GM19193 (cell line): ENCODE measurements around the gene ZMYND11.

Experiments
- POLR2A ChIP-seq: IDR thresholded peaks from 4 replicates; pipeline ENCODE4 v1.6.1; 2011; ENCODE audit not compliant: insufficient read depth, insufficient read length; ENCODE audit errors: extremely low read depth

The ZMYND11 gene

GRCh38 chr10:209357-209756 is 74.1 kb downstream of the ZMYND11 start:
- no peak for TF ChIP-seq POLR2A

DNA sequence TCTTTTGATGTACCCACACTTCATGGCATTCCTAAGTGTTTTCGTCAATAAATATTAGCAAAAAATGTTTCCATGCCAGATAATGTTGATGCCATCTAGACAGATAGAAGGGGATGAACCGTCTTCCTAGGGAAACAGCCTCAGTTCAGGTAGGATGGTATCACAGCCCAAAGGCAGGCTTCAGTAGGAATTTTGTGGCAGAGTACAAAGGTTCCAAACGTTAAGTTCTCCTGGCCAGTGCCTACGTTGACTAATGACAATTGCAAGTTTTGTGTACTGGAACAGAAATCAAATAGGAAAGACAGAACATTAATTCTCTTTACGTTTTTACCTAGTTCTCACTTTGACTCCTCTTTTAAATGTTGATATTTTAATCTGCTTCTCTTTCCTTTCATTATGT is 75.0 kb downstream of the ZMYND11 start:
- TF ChIP-seq POLR2A = no peak

GRCh38 chr10:215444-215843 is 80.2 kb downstream of the ZMYND11 start:
- no peak for TF ChIP-seq POLR2A

- no peak for TF ChIP-seq POLR2A
Measured at GRCh38 chr10:218798-219197, 83.5 kb downstream of the ZMYND11 start.

GRCh38 chr10:219731-220472 is 84.6 kb downstream of the ZMYND11 start:
- no peak for TF ChIP-seq POLR2A

DNA sequence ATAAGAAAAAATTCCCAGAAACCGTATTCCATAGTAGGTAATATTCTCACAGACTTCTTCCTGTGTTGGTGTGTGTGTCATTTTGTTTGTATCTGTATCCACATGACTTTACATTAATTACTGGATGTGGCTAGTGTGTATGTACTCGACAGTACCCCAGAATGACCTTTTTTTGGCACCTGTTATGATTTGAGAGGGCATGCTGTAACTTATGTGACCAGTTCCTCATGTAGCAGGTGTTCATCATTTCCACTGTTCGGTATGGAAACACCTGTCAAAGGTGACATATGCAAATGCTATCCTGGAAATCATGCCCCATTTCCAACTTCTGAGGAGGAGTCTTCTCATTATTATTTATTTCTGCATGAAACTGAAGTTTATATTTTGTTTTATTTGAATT is 89.3 kb downstream of the ZMYND11 start:
- TF ChIP-seq POLR2A = no peak

- TF ChIP-seq POLR2A = no peak
Measured at GRCh38 chr10:226018-226417, 90.8 kb downstream of the ZMYND11 start.

- no peak for TF ChIP-seq POLR2A
Measured at GRCh38 chr10:227014-227413, 91.8 kb downstream of the ZMYND11 start.

- no peak for TF ChIP-seq POLR2A
Measured at GRCh38 chr10:228366-228765, 93.1 kb downstream of the ZMYND11 start.

DNA sequence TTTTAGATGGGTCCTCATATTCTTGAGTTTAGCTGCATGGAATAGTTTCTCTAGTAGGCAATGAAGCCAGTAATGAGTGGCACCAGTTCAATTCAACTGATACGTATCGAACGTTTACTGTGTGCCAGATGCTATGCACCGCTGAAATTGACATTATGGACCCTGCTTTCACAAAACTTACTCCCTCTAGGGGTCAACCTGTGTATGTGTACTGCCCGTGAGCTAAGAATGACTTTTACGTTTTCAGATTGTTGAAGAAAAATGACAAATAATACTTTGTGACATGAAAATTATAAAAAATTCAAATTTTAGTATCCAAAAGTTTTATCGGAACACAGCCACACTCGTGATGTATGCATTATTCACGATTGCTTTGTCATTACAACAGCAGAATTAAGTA is 95.5 kb downstream of the ZMYND11 start:
- no peak for TF ChIP-seq POLR2A

DNA sequence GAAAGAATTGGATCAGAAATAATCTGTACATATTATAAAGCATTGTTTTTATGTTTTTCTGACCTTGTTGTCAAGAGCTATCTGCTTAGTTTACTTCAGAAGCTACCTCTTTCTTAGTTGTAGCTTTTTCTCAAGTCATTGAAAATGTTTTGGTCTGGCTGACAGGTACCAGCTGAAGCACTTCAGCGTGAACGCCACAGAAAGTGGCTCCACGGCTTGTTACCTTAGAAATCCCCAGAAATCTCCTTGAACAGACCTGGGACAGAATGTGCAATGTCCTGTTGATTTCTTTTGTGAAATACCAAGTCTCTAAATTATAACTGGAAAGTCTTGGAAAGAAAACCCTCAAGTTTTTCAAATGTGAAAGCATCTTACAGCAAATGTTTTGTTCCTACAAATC is 96.8 kb downstream of the ZMYND11 start:
- TF ChIP-seq POLR2A = no peak

DNA sequence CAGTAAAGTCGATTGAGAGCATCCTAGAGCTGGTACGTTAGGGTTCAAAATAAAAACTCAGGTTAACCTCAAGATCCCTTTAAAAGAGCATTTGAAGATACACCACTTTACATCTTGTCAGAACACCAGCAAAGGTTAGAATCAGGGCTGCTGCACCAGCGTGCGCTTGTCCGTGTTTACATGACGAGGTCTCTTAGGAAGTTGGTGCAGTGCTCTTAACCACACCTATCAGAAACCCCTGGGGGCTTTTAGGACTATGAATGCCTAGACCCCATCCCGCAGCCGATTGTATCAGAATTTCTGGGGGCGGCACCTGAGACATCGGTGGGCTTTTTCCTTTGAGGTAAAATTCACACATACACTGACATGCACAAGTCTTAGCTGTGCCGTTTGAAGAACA is 97.6 kb downstream of the ZMYND11 start:
- TF ChIP-seq POLR2A = no peak

DNA sequence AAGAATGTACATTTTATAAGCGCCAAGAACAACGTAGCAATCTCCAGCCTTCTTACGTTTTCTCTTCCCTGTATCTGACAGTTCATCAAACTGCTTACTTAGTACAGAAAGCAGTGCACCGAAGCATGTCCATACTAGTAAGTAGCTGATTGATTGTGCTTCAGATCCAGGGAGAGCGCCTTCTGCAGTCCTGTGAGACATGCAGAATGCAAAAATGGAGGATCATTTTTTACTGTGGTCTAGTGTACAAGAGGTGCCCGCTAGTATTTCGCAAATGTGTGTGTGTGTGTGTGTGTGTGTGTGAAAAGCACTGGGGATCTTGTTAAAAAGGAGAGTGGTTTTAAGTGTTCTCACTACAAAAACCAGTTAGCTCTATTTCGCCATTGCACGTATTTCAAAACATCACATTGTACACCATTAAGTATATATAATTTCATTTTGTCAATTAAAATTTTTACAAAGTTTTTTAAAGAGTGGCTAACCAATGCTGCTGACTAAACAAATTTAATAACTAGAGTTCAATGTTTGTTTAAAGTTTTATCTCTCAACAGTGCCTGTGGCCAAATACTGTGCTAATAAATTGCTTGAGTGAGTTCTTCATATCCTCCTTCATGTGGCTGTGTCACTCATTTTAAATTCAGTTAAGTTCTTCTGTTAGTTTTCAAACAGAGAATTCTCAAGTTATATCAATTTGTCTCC is 99.6 kb downstream of the ZMYND11 start:
- no peak for TF ChIP-seq POLR2A

DNA sequence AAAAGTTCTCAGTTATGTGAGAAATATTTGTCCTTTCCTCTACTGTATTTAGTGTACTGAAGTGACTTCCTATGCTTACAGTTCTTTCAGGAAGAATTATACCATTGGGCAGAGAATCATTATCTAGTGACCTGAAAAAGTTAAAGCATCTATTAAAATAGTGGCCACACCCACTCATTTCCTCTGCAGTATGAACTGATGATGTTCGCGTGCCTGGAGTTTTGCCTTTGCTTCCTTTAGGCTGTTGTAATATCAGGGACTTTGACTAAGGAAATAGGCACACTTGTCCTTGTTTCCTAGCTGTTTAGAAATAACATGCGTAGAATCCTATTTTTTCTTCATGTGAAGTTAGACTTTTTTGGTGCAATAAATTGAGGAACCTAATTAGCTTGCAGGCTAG is 100.7 kb downstream of the ZMYND11 start:
- no peak for TF ChIP-seq POLR2A

DNA sequence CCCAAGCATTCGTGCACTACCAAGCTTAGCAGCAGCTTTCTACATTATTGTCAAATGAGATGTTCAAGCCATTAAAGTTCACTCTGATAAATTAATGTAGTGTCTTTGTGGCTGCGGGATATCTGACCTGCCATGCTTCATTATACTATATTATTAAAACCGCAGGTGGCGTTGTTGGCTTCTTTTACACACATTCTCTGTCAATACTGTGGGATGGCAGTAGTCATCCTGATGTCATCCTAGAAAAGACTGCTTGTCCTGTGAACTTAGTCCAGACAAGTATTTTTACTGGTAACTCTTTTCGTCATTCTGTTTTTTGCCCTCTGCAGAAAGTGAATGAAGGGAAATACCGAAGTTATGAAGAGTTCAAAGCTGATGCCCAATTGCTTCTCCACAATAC is 103.9 kb downstream of the ZMYND11 start:
- no peak for TF ChIP-seq POLR2A

- TF ChIP-seq POLR2A = no peak
Measured at GRCh38 chr10:241451-241850, 106.2 kb downstream of the ZMYND11 start.
